Dedifferentiated amniotic fluid mesenchymal stem cell (primary cell): Measurements from ENCODE around the gene RBBP7.

ENCODE experiments used
- DNase-seq: peaks from one replicate; pipeline ENCODE4 v3.0.0-alpha.2; 2016; ENCODE audit errors: extremely low spot score

The RBBP7 gene

DNA sequence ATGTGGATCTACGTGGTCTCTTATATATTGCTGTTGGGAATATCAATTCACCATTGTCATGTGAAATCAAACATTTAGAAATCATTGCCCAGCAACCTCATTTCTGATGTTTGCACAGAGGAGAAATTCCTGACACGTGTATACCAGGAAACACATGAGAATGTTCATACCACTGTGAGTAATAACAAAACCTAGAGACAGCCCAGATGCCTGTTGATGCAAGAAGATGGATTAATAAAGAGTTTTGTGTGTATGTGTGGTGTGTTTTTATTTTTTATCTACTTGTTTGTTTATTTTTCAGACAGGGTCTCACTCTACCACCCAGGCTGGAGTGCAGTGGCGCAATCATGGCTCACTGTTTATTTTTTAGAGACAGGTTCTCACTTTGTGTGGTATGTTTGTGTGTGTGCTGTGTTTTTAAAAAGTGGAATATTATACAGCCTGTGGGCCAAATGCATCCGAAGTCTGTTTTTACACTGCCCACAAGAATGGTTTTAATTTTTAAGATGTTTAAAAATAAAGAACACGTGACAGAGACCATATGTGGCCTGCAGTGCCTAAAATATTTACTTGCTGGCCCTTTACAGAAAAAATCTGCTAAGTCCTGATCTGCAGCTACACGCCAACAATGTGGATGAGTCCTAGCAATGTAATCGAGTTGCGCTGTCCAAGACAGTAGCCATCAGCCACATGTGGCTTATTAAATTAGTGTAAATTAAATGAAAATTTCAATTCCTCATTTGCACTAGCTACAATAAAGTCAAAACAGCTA is 44.7 kb downstream of the RBBP7 start:
- no peak for DNase-seq

GRCh38 chrX:16822723-16823122 is 47.4 kb downstream of the RBBP7 start:
- DNase-seq = no peak

DNA sequence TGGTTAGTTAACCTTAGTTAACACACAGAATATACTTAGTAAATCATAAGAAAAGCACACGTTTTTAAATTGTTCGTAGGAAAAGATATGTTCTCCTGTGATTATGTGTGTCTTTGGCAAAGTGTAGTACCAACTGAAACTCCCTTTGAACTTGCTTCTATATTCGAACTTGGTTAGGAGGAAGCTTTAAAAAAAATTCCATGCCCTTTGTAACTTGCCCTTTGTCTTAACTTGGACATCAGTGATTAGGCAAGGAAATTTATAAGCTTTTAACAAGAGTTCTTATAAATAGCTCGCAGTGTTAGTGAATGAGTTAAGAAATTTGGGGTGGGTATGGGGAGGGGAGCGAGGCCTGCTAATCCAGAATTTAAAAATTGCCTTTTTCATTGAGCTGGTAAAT is 50.5 kb downstream of the RBBP7 start:
- no peak for DNase-seq

DNA sequence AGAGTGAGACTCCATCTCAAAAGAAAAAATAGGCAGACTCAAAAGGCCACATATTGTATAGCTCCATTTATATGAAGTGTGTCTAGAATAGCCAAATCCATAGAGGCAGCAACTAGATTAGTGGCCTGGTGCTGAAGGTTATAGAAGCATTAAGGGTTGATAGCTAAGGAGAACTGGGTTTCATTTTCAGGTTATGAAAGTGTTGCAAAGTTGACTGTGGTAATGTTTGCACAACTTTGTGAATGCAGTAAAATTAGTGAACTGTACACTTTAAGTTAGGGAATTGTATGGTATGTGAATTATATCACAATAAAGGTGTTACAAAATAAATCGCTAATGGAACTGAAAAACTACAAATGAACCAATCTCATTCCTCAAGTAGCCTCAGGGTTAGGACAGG is 55.6 kb downstream of the RBBP7 start:
- no peak for DNase-seq

DNA sequence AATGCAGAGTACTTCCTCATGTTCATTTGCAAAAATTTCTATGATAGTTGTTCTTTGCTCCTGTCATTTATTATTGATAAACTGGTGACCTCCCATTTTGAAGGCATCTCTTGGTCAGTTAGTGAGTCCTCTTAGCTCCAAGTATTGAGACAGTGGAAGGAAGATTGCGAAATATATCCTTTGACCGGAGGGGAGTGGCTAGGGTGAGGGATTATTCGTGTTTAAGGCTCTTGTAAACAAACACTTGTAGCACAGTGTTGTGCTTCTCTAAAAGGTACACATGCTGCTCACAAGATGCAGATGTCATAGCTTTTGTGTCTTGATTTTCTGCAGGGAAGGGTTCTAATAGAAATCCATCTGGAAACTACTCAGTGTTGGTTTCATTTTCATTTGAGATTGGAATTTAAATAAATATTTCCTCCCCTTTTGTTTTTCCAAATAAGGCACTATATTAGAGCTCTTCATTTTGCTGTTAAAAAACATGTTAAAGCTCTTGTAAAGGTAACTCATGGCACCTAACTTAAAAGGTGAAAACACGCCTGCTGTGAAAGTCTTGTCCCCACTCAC is 62.1 kb downstream of the RBBP7 start:
- DNase-seq = no peak

DNA sequence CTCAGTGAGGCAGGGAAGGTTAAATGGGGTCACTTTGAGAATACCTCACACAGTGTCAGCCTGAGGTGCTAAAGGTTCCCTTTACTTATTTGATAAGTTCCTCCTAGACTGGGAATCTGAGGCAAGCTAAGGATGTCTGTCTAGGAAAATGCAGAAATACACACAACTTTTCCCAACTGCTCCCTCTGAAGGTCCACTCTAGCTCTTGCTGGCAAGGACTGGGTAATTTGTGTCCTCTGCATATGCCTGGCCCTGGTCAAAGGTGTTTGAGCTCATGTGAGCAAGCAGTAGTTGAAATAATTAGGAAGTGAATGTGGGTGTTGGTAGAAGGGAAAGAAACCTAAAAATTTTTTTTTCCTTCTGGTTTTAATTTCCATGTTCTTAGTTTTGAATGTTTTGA is 62.6 kb downstream of the RBBP7 start:
- DNase-seq = no peak

DNA sequence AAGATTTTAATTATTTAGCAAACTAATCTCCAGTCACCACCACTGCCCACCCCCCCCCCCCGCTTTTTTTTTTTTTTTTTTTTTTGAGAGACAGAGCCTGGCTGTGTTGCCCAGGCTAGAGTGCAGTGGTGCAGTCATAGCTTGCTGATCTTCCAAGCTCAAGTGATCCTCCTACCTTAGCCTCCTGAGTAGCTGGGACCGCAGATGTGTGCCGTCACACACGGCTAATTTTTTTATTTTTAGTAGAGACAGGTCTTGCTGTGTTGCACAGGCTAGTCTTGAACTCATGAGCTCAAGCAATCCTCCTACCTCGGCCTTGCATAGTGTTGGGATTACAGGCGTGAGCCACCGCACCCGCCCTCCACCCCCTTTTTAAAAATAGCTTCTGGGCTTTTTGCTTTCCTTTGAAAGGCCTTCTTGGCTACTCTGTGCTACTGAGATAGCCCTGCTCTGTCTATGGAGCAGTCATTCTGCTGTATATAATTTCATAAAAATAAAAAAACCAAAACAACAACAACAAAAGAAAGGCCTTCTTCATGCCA is 65.2 kb downstream of the RBBP7 start:
- DNase-seq = no peak

GRCh38 chrX:16797841-16798240 is 72.3 kb downstream of the RBBP7 start:
- DNase-seq = no peak

DNA sequence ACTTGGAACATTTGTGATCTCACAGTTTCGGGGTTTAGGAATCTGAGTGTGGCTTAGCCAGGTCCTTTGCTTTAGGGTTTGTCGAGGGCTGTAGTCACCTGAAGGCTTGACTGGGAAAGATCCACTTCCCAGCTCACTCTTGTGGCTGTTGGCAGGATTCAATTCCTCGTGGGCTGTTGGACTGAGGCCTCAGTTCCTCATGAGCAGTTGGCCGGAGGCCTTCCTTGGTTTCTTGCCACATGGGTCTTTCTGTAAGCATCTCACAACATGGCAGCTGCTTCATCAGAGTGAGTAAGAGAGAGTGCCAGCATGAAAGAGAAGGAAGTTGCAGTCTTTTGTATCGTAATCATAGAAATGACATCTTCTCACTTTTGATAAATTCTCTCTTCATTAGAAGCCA is 72.8 kb downstream of the RBBP7 start:
- DNase-seq = no peak

GRCh38 chrX:16796298-16796697 is 73.9 kb downstream of the RBBP7 start:
- no peak for DNase-seq
